T47D (cell line): ENCODE measurements around the gene COL23A1.
"Not testable (repeated sequence)": the region's sequence is repeated elsewhere in the genome, so short reads cannot be mapped to it uniquely, and the experiment has no call there.

Experiments
- DNase-seq, 2 experiments: peaks; one replicate each; pipeline versions ENCODE4 v3.0.0 to v3.0.0-alpha.2; 2011 to 2012; ENCODE audit warnings: low read depth in 1 of 2, low spot score in 1 of 2
- JUND ChIP-seq: IDR thresholded peaks from 2 replicates; pipeline ENCODE4 v1.6.1; 2012; ENCODE audit warnings: low read depth
- in situ Hi-C: cut with HindIII; loops from 2 replicates; pipeline ENCODE4 v1.10.0; 2016; ENCODE audit warnings: low sequenced_read_pairs, low pct_unique_long_range_greater_than_20kb

COL23A1 gene

DNA sequence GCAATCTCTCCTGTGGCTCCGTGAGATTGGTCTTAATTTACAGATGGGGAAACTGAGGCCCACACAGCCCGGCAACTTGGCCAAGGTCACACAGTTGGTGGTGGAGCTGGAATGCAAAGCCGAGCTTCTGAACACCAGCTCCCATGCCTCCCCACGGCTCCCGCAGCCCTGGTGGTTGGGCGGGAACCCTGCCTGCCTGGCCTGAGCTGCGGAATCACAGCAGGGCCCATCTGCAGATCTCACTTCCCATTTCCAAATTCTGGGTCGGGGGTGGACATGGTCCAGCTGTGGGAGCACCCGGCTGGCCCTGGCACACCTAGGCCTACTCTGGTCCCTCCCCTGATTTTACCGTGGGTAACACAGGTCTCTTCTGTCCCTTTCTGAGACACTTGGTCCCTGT is 322.3 kb downstream of the COL23A1 start:
- in situ Hi-C loops: no loop called here
- no peak for TF ChIP-seq JUND
- DNase-seq: no peak

DNA sequence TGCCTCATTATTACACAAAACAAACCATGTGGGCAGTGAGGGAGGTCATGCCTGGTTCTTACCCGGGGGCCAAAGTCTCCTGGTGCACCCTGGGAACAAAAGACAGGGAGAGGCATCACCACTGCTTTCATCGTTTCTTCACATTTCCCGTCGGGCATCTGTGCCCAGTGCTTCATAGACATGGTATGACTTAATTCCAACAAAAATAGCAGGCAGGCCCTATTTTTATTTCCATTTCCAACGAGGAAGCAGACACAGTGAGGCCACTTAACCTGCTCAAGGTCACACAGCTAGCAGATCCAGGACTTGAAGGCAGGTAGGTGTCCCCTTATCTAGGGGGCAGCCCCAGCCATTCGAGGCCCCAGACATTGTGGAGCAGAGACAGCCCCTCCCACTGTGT is 322.9 kb downstream of the COL23A1 start:
- DNase-seq: no peak
- in situ Hi-C loops: no loop called here
- no peak for TF ChIP-seq JUND

DNA sequence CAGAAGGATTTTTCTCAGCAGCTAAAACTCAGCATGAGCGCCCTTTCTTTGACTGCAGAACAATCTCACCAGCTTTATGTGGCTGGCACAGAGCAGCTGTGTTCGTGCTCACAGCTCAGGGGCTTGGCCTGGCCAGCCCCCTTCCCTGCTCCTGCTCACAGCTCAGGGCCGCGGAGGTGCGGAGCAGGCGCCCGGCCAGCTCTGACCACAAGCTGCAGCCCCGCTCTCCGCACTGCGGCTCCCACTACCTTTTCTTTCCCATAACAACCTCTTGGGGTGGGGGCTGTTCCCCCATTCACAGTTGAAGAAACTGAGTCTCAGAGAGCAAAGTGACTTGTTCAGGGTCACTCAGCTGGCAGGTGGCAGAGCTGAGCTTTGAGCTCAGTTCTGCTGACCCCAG is 323.6 kb downstream of the COL23A1 start:
- TF ChIP-seq JUND: no peak
- in situ Hi-C loops: no loop called here
- DNase-seq: no peak

DNA sequence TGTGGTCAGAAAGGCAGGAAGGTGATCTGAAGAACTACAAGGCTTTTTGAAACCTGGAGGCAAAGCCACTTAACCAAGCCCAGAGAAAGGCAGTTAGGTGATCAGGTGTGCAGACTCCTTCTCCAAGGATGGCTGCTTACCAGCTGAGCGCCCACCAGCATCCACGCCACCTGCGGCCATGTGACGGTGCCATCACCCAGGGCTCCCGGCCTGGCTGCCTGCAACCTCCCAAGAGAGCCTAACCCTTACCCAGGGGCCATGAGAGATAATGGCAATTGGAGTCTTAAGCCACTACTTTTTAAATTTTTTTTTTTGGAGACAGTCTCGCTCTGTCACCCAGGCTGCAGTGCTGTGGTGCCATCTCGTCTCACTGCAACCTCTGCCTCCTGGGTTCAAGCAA is 324.4 kb downstream of the COL23A1 start:
- TF ChIP-seq JUND: no peak
- in situ Hi-C loops: no loop called here
- no peak for DNase-seq

DNA sequence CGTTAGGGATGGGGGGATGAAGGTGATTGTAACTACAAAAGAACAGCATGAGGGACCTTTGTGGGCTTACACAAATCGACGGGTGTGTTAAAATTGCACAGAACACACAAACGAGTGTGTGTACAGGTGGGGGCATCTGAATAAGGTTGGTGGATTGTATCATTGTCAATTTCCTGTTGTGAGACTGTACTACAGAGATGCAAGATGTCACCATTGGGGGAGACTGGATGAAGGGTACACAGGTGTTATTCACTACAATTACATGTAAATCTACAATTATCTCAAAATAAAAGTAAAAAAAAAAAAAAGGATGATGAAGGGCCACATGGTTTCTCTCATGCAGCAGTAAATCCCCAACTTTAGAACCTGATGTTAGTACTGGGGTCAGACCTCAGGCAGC is 326.1 kb downstream of the COL23A1 start:
- no peak for TF ChIP-seq JUND
- no peak for DNase-seq
- in situ Hi-C loops: no loop called here

DNA sequence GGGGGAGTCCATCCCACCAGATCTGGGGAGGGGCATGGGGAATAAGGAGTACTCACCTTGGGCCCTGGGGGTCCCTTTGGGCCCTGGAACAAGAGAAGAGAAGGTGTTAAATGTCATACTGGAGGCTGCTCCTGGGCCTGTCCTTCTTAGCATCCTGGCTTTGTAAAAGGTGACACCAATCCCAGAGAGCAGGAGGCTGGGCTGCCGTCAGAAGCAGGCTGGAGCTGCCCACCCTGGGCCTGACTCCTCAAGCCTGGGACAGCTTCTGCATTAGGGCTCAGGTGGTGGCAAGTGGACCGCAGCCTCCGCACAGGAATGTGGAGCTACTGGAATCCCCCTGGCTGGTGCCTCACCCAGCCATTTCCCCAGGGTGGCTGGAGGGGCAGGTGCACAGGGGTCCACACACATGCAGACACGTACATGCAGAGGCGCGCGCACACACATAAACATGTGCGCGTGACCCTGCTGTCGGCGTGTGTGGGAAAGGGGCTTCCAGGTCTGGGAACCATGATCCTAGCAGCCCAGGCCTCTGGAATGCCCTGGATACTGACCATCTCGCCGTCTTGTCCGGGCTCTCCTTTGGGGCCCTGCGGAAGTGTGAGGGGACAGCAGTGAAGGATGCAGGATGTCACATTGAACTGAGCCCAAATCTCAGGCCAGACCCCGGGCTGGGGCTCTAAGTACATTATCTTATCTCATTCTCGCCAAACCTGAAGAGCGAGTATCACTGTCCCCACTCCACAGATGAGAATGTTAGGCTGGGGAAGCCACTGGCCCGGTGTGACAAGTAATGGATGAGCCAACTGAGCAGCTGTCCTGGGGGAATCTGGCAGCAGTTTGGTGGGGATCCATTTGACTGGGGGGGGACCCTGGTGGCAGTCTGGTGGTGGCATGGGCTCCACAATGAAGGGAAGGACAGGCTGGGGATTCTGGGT is 328.3 kb downstream of the COL23A1 start:
- TF ChIP-seq JUND: no peak
- peak in 1 of 2 experiments; percentile 39 for DNase-seq
- in situ Hi-C loops: no loop called here

DNA sequence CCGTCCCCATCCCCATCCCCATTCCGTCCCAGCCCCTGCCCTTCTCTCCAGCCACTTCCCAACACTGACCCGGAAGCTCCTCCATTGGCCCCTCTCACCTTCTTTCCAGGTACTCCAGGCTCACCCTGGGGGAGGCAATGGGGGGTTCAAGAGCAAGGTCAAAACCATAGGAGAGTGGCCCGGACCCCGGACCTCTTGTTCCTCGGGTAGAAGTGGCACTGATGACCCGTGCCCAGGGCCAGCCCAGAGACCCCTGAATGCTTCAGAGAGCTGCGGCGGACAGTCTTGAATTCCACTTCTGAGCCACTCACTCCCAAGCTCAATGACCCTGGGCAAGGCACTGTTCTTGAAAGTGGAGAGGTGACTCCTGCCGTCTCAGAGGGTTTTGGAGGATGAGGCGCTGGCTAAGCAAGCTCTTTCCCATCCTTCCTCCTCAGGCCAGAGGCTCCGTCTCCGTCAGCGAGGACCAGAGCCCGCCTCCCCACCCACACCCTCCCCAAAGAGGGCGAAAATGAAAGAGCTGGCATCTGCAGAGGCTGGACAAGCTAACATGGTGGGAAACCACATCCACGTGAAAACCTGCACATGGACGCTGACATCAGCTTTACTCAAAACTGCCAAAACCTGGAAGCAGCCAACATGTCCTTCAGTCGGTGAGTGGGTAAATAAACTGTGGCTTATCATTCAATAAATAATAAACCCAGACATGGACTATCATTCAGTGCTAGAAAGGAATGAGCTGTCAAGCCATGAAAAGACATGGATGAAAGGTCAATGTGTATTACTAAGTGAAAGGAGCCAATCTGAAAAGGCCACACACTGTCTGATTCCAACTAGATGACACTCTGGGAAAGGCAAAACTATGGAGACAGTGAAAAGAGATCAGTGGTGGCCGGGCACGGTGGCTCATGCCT is 330.3 kb downstream of the COL23A1 start:
- in situ Hi-C loops: no loop called here
- no peak for TF ChIP-seq JUND
- no peak for DNase-seq

DNA sequence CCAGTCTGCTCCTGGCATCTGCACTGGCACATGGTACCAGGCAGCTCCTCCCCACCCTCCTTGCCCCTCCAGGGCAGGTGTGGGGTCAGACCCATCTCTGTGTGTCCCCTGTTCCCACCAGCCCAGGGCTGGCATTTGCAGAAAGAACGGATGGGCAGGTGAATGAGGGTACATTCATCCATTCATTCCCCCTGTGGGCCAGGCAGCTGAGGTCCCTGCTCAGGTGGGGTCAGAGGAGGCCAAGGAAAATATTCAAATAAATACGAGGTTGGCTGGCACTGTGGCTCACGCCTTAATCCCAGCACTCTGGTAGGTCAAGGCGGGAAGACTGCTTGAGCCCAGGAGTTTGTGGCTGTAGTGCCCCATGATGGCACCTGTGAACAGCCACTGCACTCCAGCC is 332.5 kb downstream of the COL23A1 start:
- TF ChIP-seq JUND: no peak
- DNase-seq: no peak
- in situ Hi-C loops: no loop called here

DNA sequence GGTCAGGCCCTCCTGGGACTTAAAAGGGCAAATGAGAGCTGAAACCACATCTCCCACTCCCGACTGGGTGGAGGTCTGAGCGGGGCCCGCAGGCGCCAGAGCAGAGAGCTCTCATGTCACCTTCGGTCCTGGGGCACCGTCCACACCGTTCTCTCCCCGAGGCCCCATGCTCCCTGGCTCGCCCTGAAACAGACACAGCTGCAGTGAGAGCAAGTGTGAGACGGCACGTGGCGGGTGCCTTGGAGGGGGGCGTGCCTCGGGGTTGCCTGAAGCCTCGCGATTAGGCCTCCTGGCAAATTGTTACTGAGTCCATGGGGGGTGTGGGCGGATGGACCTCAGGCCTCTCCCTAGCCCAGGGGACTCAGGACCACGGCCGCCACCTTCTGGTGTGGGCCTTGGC is 333.4 kb downstream of the COL23A1 start:
- no peak for TF ChIP-seq JUND
- DNase-seq: no peak
- in situ Hi-C loops: no loop called here

DNA sequence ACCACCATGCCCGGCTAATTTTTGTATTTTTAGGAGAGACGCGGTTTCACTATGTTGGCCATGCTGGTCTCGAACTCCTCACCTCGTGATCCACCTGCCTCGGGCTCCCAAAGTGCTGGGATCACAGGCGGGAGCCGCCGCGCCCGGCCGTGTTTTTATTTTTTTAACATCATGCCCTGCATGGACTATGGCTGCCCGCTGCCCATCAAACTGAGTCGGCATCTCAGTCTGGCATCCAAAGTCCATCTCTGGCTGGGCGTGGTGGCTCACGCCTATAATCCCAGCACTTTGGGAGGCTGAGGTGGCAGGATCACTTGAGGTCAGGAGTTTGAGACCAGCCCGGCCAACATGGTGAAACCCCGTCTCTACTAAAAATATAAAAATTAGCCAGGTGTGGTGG is 336.6 kb downstream of the COL23A1 start:
- in situ Hi-C loops: not testable (repeated sequence)

DNA sequence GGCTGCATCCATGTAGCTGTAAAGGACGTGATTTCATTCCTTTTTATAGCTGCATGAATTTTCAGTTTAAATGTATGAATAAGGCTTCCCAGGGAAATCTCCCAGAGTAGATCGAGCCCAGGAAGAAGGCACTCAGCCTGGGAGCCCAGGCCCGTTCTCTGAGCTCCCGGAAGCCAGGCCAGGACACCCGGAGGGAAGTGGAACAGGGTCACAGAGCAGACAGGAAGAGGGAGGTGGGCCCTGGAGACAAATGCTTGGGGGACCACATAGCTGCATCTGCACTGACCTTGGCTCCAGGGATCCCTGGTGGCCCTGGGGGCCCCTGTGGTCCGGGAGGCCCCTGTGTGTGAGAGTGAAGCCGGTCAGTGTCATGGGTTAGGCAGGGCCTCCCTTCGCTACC is 337.9 kb downstream of the COL23A1 start:
- no peak for DNase-seq
- TF ChIP-seq JUND: no peak
- in situ Hi-C loops: no loop called here

More for the DNA sequence above, 336.6 kb downstream of the COL23A1 start:
- not testable (repeated sequence) for DNase-seq

DNA sequence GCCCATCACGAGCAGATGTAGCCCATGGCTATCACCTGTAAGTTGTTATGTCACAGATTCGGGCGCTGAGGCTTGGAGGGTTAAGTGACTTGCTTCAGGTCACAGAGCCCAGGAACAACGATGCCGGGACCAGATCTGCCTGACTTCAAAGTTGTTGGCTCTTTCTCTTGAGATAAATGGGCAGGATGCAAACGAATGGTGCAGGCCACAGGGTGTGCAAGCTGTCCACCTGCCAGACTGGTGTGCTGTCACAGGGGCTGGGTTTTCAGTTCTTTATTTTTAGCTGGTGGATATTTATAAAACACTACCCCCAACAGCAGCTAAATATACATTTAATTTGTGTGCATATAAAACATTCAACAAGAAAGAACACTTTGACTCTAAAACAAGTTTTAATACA is 339.9 kb downstream of the COL23A1 start:
- no peak for TF ChIP-seq JUND
- DNase-seq: no peak
- in situ Hi-C loops: no loop called here
